ENCODE measurements around the gene EIF2B4. TPM values are rescaled to one million over a fixed set of nuclear protein-coding genes. Genes with fewer than 3 reads are reported as not detected.
A peak's percentile ranks its signal among the peaks of the same experiment; 100 is the strongest.

EIF2B4 gene
- total and polyA plus RNA-seq, 2 of the 13 experiments (the other 11 are each of a cell fraction or from before 2014, with no cell fraction given): 91.5 to 96.4 TPM

DNA sequence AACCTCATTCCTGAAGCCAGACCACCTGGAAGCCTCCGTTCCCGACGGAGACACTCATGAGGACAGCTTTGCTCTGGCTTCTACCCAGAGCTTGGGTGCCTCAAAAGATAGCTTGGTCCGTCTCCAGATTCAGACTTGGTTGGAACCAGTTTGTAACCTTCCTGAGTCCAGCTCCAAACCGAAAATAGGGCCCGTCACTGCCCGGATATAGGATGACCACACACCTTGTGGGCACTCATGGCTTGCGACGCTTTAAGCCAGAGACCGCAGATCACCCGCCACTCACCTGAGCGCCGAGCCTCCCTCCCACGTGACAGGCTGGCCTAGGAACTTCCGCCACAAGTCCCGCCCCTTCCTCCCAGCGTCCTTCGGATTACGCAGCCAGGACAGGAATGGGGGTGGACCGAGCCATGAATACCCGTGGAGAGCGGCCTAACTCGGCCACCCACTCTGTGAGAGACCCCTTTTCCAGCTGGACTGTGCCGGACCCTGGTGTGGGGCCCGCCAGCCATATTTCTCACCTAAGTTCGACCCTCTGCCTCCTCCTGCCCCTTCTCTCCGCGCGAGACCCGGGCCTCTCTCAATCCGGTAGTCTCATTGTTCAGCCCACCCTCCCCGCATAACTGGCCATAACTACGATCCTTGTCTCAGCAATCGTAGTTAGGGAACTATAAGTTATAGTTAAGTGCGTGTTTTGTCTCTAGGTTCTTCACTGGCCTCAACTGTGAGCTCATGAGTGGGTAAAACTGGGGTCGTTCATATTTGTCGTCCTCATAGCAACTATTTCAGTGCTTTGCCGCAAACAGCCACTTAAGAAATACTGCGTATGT, 47.2 kb downstream of the EIF2B4 start, which contains the start of gene MPV17 (continued):
- TF ChIP-seq EEA1 (CRISPR knock-in tag; IDR thresholded peaks at IDR 0.05; ENCODE audit: borderline replicate concordance) (peak; percentile 50; the same call in 1 of the 2 replicates), TBL1XR1 (IDR thresholded peaks at IDR 0.05; ENCODE audit: borderline replicate concordance, low read length, partially characterized antibody) (no peak), NFKB2 (CRISPR knock-in tag; IDR thresholded peaks at IDR 0.05; ENCODE audit: borderline replicate concordance) (peak; percentile 91; the same call in 1 of the 2 replicates), FIP1L1 (IDR thresholded peaks at IDR 0.05; ENCODE audit: borderline replicate concordance, insufficient read depth, low read depth, low read length) (no peak; the same call in 1 of the 2 replicates), RXRA (CRISPR knock-in tag; IDR thresholded peaks at IDR 0.05) (peak; percentile 79; the same call in 1 of the 2 replicates), ZNF460 (CRISPR knock-in tag; IDR thresholded peaks at IDR 0.05; ENCODE audit: borderline replicate concordance) (no peak), ARID3A (IDR thresholded peaks at IDR 0.05; ENCODE audit: low read depth, low read length) (peak; percentile 44; the same call in 1 of the 2 replicates), ZFAT (CRISPR knock-in tag; conservative IDR thresholded peaks at IDR 0.05) (0 out of 2 replicates have a peak, but pooled peaks have one; percentile 59), SMYD3 (CRISPR knock-in tag; IDR thresholded peaks at IDR 0.05) (0 out of 2 replicates have a peak, but pooled peaks have one; percentile 96), SALL2 (CRISPR knock-in tag; IDR thresholded peaks at IDR 0.05) (peak; percentile 87), ZNF788 (CRISPR knock-in tag; IDR thresholded peaks at IDR 0.05; ENCODE audit: borderline replicate concordance) (peak; percentile 46; the same call in 1 of the 2 replicates), SSRP1 (CRISPR knock-in tag; IDR thresholded peaks at IDR 0.05) (peak; percentile 79; the same call in 1 of the 2 replicates), YY1 (IDR thresholded peaks at IDR 0.05; ENCODE audit: insufficient read depth, insufficient replicate concordance, low read depth, low read length) (peak; percentile 89)
- TF ChIP-seq, protein P1, sequence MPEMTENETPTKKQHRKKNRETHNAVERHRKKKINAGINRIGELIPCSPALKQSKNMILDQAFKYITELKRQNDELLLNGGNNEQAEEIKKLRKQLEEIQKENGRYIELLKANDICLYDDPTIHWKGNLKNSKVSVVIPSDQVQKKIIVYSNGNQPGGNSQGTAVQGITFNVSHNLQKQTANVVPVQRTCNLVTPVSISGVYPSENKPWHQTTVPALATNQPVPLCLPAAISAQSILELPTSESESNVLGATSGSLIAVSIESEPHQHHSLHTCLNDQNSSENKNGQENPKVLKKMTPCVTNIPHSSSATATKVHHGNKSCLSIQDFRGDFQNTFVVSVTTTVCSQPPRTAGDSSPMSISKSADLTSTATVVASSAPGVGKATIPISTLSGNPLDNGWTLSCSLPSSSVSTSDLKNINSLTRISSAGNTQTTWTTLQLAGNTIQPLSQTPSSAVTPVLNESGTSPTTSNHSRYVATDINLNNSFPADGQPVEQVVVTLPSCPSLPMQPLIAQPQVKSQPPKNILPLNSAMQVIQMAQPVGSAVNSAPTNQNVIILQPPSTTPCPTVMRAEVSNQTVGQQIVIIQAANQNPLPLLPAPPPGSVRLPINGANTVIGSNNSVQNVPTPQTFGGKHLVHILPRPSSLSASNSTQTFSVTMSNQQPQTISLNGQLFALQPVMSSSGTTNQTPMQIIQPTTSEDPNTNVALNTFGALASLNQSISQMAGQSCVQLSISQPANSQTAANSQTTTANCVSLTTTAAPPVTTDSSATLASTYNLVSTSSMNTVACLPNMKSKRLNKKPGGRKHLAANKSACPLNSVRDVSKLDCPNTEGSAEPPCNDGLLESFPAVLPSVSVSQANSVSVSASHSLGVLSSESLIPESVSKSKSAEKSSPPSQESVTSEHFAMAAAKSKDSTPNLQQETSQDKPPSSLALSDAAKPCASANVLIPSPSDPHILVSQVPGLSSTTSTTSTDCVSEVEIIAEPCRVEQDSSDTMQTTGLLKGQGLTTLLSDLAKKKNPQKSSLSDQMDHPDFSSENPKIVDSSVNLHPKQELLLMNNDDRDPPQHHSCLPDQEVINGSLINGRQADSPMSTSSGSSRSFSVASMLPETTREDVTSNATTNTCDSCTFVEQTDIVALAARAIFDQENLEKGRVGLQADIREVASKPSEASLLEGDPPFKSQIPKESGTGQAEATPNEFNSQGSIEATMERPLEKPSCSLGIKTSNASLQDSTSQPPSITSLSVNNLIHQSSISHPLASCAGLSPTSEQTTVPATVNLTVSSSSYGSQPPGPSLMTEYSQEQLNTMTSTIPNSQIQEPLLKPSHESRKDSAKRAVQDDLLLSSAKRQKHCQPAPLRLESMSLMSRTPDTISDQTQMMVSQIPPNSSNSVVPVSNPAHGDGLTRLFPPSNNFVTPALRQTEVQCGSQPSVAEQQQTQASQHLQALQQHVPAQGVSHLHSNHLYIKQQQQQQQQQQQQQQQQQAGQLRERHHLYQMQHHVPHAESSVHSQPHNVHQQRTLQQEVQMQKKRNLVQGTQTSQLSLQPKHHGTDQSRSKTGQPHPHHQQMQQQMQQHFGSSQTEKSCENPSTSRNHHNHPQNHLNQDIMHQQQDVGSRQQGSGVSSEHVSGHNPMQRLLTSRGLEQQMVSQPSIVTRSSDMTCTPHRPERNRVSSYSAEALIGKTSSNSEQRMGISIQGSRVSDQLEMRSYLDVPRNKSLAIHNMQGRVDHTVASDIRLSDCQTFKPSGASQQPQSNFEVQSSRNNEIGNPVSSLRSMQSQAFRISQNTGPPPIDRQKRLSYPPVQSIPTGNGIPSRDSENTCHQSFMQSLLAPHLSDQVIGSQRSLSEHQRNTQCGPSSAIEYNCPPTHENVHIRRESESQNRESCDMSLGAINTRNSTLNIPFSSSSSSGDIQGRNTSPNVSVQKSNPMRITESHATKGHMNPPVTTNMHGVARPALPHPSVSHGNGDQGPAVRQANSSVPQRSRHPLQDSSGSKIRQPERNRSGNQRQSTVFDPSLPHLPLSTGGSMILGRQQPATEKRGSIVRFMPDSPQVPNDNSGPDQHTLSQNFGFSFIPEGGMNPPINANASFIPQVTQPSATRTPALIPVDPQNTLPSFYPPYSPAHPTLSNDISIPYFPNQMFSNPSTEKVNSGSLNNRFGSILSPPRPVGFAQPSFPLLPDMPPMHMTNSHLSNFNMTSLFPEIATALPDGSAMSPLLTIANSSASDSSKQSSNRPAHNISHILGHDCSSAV (CRISPR knock-in tag; IDR thresholded peaks at IDR 0.05; ENCODE audit: borderline replicate concordance): no peak
- TF ChIP-seq, protein P2, sequence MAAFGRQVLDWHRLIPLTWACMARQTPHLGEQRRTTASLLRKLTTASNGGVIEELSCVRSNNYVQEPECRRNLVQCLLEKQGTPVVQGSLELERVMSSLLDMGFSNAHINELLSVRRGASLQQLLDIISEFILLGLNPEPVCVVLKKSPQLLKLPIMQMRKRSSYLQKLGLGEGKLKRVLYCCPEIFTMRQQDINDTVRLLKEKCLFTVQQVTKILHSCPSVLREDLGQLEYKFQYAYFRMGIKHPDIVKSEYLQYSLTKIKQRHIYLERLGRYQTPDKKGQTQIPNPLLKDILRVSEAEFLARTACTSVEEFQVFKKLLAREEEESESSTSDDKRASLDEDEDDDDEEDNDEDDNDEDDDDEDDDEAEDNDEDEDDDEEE (CRISPR knock-in tag; IDR thresholded peaks at IDR 0.05): peak; percentile 69; the same call in 1 of the 2 replicates
